SU-DHL-6 (cell line): ENCODE data around the gene PIF1.

Source experiments
- CTCF ChIP-seq: fragments of 200-600 bp; sonication (generic); IDR thresholded peaks from one replicate; pipeline ENCODE4 v1.5.1; 2017; ENCODE audit warnings: antibody characterized with exemption, mild to moderate bottlenecking, low read length, moderate library complexity; ENCODE audit not compliant: insufficient read depth, poor library complexity, severe bottlenecking
- EZH2phosphoT487 ChIP-seq: fragments of 200-600 bp; sonication (generic), shearing (Covaris generic); conservative IDR thresholded peaks from 2 replicates; pipeline ENCODE4 v1.6.1; 2018; ENCODE audit warnings: mild to moderate bottlenecking, antibody characterized with exemption, low read length, moderate library complexity, mixed read lengths

GRCh38 chr15:64781299-64781698 lies 44.1 kb downstream of the PIF1 start:
- TF ChIP-seq CTCF, result no peak
- TF ChIP-seq EZH2phosphoT487, result no peak
